SJCRH30 (cell line): ENCODE data around the gene DTX3. TPM values are rescaled to one million over a fixed set of nuclear protein-coding genes. Genes with fewer than 3 reads are reported as not detected.
A peak's percentile ranks its signal among the peaks of the same experiment; 100 is the strongest.
"Not testable (repeated sequence)": the region's sequence is repeated elsewhere in the genome, so short reads cannot be mapped to it uniquely, and the experiment has no call there.

Experiments
- DNase-seq, 2 experiments: peaks; one replicate each; pipeline ENCODE4 v3.0.0-alpha.2; 2015 to 2020
- H3K27ac ChIP-seq: fragments of 250-450 bp; sonication (Bioruptor Pico); 2 replicates; pipeline ENCODE4 v1.5.1; 2020; ENCODE audit warnings: mild to moderate bottlenecking, moderate library complexity
- H3K27me3 ChIP-seq: fragments of 250-450 bp; sonication (Bioruptor Pico); 2 replicates; pipeline ENCODE4 v1.5.1; 2020; ENCODE audit warnings: mild to moderate bottlenecking, moderate library complexity
- H3K36me3 ChIP-seq: fragments of 250-450 bp; sonication (Bioruptor Pico); 2 replicates; pipeline ENCODE4 v1.5.1; 2020; ENCODE audit warnings: mild to moderate bottlenecking, moderate library complexity
- H3K4me1 ChIP-seq: fragments of 250-450 bp; sonication (Bioruptor Pico); 2 replicates; pipeline ENCODE4 v1.5.1; 2020; ENCODE audit warnings: mild to moderate bottlenecking, moderate library complexity
- H3K4me3 ChIP-seq: fragments of 250-450 bp; sonication (Bioruptor Pico); 2 replicates; pipeline ENCODE4 v1.5.1; 2020; ENCODE audit warnings: mild to moderate bottlenecking, moderate library complexity
- H3K9me3 ChIP-seq: fragments of 250-450 bp; sonication (Bioruptor Pico); replicated peaks from 2 replicates; pipeline ENCODE4 v1.5.1; 2020; ENCODE audit warnings: mild to moderate bottlenecking, moderate library complexity
- total RNA-seq: library from RNA; depleted of rRNA; stranded (reverse); fragments of >200 nt; shearing (Covaris generic); gene quantifications from 2 replicates; pipeline ENCODE4 v1.2.3, GENCODE V29; 2014; rRNA removed

DTX3 gene, protein sequence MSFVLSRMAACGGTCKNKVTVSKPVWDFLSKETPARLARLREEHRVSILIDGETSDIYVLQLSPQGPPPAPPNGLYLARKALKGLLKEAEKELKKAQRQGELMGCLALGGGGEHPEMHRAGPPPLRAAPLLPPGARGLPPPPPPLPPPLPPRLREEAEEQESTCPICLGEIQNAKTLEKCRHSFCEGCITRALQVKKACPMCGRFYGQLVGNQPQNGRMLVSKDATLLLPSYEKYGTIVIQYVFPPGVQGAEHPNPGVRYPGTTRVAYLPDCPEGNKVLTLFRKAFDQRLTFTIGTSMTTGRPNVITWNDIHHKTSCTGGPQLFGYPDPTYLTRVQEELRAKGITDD
- 157 and 192 TPM in 2 replicates for total RNA-seq

DNA sequence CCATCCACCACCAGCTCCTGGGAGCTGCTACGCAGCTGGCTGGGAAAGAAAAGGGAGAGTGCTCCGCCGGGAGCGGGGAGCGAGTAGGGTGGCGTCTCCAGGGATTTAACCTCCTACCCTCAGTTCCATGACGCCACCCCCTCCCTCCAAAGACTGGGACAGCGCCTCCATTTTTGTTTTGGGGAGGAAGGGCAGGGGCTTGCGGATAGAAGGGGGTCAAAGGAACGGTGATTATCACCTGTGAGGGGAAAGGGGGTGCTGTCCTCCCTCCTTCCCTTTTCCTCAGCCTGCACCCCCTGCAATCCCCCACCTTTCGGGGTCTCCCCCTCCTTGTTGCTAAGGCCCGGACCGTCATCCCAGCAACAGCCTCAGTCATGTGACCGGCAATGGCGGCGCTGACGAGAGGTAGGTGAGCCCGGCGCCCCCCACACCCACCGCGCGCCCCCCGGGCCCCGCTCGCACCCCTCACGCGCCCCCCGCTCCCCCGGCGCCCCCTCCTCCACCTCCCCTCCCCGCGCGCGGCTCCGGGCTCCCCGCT is at the start of gene DTX3:
DTX3 (plus strand) TSS at position 371 of the 538 bp plus-strand sequence. CDS start 1,694 bp downstream, outside the sequence.
- H3K9me3 ChIP-seq, result no peaks in the 10 kb centered on the region
- DNase-seq, result peak; percentile 83 to 85
- peaks cover 25% of the 10 kb centered on the region for H3K4me1 ChIP-seq
- no peaks in the 10 kb centered on the region for H3K27me3 ChIP-seq
- H3K4me3 ChIP-seq, result peak within 1 kb of the TSS; percentile 61
- peak within 1 kb of the TSS; percentile 79 for H3K27ac ChIP-seq
- peaks cover 24% of the 10 kb centered on the region for H3K36me3 ChIP-seq

DNA sequence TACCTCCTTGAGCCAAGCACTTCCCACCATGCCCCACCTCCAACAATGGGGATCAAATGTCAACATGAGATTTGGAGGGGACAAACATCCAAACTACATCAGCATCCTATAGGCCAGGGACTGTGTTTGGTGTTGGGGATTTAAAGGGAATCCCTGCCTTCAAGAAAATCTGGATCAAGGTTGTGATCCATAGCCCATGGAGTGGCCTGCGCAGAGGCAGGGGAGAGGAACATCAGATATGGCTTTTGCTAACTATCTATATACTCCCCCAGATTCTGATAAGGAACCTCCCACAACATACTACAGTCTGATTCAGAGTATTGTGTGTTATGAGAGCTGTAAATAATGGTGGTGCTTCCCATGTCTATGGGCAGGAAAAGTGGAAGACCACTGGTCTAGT is 49.7 kb upstream of the DTX3 start:
- peaks cover 34% of the 10 kb centered on the region for H3K27me3 ChIP-seq
- no peak for DNase-seq
- no peak overlapping the region for H3K4me3 ChIP-seq

DNA sequence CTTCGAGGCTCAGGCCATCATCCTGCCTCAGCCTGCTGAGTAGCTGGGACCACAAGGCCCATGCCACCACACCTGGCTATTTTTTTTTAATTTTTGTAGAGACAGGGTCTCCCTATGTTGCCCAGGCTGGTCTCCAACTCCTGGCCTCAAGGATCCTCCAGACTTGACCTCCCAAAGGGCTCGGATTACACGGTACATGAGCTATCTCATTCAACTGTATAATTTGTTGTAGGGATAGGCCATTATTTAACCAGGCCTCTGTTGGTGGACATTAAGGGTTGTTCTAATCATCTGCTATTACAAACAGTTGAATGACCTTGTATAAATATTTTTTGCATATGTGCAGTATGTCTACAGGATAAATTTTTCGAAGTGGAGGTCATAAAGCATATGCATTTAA is 45.8 kb upstream of the DTX3 start:
- H3K27ac ChIP-seq, result no peak overlapping the region
- H3K4me1 ChIP-seq, result peaks cover 5% of the 10 kb centered on the region; the same call in 1 of the 2 replicates
- H3K27me3 ChIP-seq, result peaks cover 20% of the 10 kb centered on the region
- H3K9me3 ChIP-seq, result no peaks in the 10 kb centered on the region
- DNase-seq, result no peak
- no peaks in the 10 kb centered on the region for H3K36me3 ChIP-seq
- no peak overlapping the region for H3K4me3 ChIP-seq

More for the DNA sequence above, 49.7 kb upstream of the DTX3 start:
- no peaks in the 10 kb centered on the region for H3K9me3 ChIP-seq
- no peaks in the 10 kb centered on the region for H3K4me1 ChIP-seq
- no peak overlapping the region for H3K27ac ChIP-seq
- no peaks in the 10 kb centered on the region for H3K36me3 ChIP-seq

DNA sequence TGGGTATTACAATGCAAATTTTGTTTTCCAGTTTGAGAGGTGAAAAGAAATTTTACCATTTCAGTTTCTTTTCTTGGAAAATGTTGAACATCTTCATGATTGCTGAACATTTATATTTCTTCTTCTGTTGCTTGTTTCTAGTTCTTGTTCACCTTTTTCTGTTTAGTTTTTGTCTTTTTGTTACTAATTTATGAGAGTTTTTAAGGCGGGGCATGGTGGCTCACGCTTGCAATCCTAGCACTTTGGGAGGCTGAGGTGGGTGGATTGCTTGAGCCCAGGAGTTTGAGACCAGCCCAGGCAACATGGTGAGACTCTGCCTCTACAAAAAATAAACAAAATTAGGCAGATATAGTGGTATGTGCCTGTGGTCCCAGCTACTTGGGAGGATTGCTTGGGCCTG is 44.1 kb upstream of the DTX3 start:
- H3K4me1 ChIP-seq, result peaks cover 5% of the 10 kb centered on the region; the same call in 1 of the 2 replicates
- H3K36me3 ChIP-seq, result no peaks in the 10 kb centered on the region
- H3K27ac ChIP-seq, result no peak overlapping the region
- no peak overlapping the region for H3K4me3 ChIP-seq
- DNase-seq, result no peak
- peaks cover 24% of the 10 kb centered on the region; the same call in 1 of the 2 replicates for H3K27me3 ChIP-seq
- no peaks in the 10 kb centered on the region for H3K9me3 ChIP-seq

DNA sequence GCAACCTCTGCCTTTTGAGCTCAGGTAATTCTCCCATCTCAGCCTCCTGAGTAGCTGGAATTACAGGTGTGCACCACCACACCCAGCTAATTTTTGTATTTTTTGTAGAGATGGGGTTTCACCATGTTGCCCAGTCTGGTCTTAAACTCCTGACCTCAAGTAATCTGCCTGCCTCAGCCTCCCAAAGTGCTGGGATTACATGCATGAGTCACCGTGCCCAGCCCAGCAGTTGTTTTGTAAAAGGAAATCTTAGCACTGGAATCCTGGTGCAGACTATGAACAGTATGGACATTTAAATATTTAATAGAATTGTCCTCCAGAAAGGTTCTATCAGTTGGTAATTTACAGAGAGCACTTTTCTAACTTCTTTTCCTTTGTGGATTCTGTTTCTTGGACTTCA is 43.5 kb upstream of the DTX3 start:
- H3K27ac ChIP-seq, H3K4me1 ChIP-seq, H3K36me3 ChIP-seq, H3K9me3 ChIP-seq, H3K4me3 ChIP-seq: not testable (repeated sequence)
- peaks cover 24% of the 10 kb centered on the region; the same call in 1 of the 2 replicates for H3K27me3 ChIP-seq
- peak; percentile 69 to 72 for DNase-seq

DNA sequence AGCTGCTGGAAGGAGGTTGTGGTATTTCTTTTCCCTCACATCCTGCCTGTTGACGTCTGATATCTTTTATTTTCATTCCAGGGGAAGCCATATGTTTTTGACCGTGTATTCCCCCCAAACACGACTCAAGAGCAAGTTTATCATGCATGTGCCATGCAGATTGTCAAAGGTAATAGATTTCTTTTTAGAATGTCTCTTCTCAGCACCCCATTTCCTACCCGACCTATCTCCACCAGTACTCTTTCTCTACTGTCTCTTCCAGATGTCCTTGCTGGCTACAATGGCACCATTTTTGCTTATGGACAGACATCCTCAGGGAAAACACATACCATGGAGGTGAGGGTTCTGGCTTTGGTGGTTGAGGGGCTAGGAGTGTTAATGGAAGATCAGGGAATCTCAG is 41.3 kb upstream of the DTX3 start:
- H3K4me3 ChIP-seq, result no peak overlapping the region
- H3K4me1 ChIP-seq, result peaks cover 5% of the 10 kb centered on the region; the same call in 1 of the 2 replicates
- H3K9me3 ChIP-seq, result no peaks in the 10 kb centered on the region
- H3K36me3 ChIP-seq, result no peaks in the 10 kb centered on the region
- DNase-seq, result no peak
- peaks cover 30% of the 10 kb centered on the region; the same call in 1 of the 2 replicates for H3K27me3 ChIP-seq
- no peak overlapping the region for H3K27ac ChIP-seq

DNA sequence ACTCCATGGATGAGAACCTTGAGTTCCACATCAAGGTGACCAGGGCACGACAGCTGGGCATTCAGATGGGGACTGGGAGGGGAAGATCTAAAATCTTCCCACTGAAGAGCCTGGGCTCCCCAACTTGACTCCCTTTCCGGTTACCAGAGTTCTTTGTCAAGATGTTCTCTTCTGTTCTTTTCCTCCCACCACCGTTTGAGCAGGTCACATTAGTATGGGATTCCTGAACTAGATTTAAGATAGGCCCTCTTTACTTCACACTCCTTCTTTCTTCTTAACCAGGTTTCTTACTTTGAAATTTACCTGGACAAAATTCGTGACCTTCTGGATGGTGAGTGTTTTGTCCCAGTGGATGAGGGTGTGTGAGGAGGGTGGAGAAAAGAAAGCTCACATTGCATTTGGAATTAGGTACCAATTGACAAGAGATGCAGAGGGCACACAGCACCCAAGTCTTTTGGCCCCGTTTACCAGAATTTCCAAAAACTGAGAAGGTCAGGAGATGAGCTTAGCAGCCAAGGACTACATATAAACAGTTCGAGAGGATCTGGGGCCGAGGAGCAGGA is 40.4 kb upstream of the DTX3 start:
- peaks cover 5% of the 10 kb centered on the region; the same call in 1 of the 2 replicates for H3K4me1 ChIP-seq
- H3K36me3 ChIP-seq, result no peaks in the 10 kb centered on the region
- H3K4me3 ChIP-seq, result no peak overlapping the region
- no peak overlapping the region for H3K27ac ChIP-seq
- peaks cover 36% of the 10 kb centered on the region; the same call in 1 of the 2 replicates for H3K27me3 ChIP-seq
- no peaks in the 10 kb centered on the region for H3K9me3 ChIP-seq
- DNase-seq, result no peak

DNA sequence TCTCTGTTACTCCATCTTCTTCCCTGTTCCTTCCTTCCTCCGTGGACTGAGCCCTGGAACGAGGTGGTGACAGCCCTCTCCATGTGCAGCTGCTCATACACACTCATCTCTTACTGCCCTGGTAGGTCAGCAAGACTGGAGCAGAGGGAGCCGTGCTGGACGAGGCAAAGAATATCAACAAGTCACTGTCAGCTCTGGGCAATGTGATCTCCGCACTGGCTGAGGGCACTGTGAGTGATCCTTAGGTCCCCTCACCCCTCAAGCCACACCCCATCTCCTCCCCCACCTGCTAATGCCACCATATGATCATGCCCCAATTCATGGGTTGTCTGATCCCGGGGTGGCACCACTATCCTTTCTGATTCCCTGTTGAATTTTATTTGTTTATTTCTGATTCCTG is 35.8 kb upstream of the DTX3 start:
- H3K27me3 ChIP-seq, result peaks cover 36% of the 10 kb centered on the region

DNA sequence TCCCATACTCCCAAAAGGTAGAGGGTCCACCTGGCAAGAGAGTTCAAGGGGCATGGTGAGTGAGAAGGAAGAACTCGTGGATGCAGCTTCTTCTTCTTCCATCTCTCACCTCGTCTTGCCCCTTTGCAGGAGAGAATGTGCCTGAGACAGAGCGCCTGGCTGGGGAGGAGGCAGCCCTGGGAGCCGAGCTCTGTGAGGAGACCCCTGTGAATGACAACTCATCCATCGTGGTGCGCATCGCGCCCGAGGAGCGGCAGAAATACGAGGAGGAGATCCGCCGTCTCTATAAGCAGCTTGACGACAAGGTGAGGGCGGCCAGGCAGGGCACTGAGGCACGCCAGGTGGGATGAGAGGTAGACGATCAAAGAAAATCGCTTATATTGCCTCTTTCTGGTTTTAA is 34.8 kb upstream of the DTX3 start:
- no peaks in the 10 kb centered on the region for H3K9me3 ChIP-seq
- no peak overlapping the region for H3K4me3 ChIP-seq
- H3K27ac ChIP-seq, result no peak overlapping the region
- peaks cover 30% of the 10 kb centered on the region for H3K27me3 ChIP-seq
- H3K4me1 ChIP-seq, result no peaks in the 10 kb centered on the region
- no peaks in the 10 kb centered on the region for H3K36me3 ChIP-seq
- no peak for DNase-seq

More for the DNA sequence above, 35.8 kb upstream of the DTX3 start:
- no peak overlapping the region for H3K27ac ChIP-seq
- no peak overlapping the region for H3K4me3 ChIP-seq
- no peaks in the 10 kb centered on the region for H3K9me3 ChIP-seq
- no peaks in the 10 kb centered on the region for H3K36me3 ChIP-seq
- no peak for DNase-seq
- H3K4me1 ChIP-seq, result no peaks in the 10 kb centered on the region

DNA sequence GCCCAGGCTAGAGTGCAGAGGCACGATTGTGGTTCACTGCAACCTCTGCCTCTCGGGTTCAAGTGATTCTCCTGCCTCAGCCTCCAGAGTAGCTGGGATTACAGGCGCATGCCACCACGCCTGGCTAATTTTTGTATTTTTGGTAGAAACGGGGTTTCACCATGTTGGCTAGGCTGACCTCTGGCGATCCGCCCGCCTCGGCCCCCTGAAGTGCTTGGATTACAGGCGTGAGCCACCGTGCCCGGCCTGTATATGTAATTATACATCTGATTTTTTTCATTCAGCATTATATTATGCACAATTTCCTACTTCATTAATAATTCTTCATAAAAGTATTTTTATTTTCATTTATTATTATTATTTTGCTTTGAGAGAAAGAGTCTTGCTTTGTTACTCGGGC is 34.2 kb upstream of the DTX3 start:
- peaks cover 29% of the 10 kb centered on the region for H3K27me3 ChIP-seq
- not testable (repeated sequence) for DNase-seq

DNA sequence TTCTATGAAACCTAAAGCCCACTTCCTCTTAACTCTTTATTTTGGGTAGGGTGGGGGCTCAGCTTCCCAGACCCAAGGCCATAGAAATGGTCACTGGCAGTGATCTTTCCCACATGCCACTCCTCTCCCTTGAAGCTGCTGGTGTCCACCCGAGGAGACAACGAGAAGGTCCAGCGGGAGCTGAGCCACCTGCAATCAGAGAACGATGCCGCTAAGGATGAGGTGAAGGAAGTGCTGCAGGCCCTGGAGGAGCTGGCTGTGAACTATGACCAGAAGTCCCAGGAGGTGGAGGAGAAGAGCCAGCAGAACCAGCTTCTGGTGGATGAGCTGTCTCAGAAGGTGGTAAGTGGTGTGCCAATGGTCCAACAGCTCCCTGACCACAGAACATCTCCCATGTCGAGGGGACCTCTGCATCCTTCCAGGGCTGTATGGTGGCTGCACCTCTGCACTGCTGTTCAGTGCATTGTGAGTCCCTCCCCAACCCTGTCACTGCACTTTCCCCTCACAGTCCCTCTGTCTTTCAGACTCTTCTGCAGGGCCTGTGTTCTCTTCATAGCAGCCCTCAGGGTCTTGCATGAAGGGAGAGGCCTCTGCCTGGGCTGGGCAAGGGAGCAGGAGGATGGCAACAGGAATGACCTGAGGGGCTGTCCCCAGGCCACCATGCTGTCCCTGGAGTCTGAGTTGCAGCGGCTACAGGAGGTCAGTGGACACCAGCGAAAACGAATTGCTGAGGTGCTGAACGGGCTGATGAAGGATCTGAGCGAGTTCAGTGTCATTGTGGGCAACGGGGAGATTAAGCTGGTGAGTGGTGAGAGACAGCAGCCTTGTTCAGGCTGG is 32.5 kb upstream of the DTX3 start:
- no peaks in the 10 kb centered on the region for H3K4me1 ChIP-seq
- H3K36me3 ChIP-seq, result no peaks in the 10 kb centered on the region
- DNase-seq, result no peak
- no peak overlapping the region for H3K27ac ChIP-seq
- no peaks in the 10 kb centered on the region for H3K9me3 ChIP-seq
- H3K4me3 ChIP-seq, result no peak overlapping the region
- peaks cover 34% of the 10 kb centered on the region for H3K27me3 ChIP-seq

More for the DNA sequence above, 34.2 kb upstream of the DTX3 start:
- H3K27ac ChIP-seq, H3K36me3 ChIP-seq, H3K9me3 ChIP-seq, H3K4me1 ChIP-seq, H3K4me3 ChIP-seq: not testable (repeated sequence)

DNA sequence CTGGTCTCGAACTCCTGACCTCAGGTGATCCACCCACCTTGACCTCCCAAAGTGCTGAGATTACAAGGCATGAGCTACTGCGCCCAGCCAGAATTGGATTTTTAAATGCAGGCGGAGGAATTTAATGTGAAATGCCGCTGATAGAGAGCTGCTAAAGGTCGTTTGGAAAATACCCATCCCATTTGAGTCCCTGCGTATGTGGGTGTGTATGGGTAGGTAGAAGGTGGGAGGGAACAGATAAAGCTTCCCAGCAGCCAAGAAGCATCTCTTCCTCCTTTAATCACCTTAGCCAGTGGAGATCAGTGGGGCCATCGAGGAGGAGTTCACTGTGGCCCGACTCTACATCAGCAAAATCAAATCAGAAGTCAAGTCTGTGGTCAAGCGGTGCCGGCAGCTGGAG is 29.8 kb upstream of the DTX3 start:
- Histone ChIP-seq H3K4me1 (no peaks in the 10 kb centered on the region), H3K27me3 (peaks cover 40% of the 10 kb centered on the region), H3K27ac (no peak overlapping the region), H3K36me3 (no peaks in the 10 kb centered on the region), H3K9me3 (no peaks in the 10 kb centered on the region), H3K4me3 (no peak overlapping the region)
- DNase-seq, result no peak

DNA sequence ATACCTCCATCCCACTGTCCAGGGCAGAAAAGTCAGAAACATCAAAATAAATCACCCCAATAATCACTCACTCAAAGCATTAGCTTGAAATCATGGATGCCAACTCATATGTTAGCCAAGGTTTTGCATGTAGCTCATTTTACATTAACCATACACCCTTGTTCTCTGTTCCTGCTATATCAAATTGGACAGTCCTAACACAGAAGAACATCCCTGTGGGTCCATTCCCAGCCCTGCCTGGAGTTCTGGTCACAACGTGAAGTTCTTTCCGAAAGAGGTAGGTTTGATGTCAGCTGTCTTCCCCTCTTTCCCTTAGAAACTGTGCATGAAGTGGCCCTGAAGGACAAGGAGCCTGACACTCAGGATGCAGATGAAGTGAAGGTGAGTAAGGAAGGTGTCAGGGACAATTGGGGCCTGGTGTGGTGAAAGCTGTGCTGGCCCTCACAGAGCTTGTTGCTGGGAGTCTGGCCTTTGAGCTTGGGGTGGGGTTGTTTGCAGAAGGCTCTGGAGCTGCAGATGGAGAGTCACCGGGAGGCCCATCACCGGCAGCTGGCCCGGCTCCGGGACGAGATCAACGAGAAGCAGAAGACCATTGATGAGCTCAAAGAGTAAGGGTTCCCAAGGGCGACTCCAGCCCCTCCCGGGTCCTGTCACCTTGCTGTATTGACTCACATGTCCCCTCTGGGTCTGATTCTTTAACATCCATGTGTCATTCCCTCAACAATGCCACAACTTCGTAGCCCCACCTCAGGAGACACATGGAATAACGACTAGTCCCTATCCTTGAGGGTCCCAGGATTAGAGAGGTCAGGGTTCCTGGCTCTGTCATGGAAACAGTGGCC is 28.6 kb upstream of the DTX3 start:
- H3K36me3 ChIP-seq, result no peaks in the 10 kb centered on the region
- peaks cover 45% of the 10 kb centered on the region for H3K27me3 ChIP-seq
- no peaks in the 10 kb centered on the region for H3K4me1 ChIP-seq
- DNase-seq, result no peak
- H3K9me3 ChIP-seq, result no peaks in the 10 kb centered on the region
- H3K4me3 ChIP-seq, result no peak overlapping the region
- H3K27ac ChIP-seq, result no peak overlapping the region

DNA sequence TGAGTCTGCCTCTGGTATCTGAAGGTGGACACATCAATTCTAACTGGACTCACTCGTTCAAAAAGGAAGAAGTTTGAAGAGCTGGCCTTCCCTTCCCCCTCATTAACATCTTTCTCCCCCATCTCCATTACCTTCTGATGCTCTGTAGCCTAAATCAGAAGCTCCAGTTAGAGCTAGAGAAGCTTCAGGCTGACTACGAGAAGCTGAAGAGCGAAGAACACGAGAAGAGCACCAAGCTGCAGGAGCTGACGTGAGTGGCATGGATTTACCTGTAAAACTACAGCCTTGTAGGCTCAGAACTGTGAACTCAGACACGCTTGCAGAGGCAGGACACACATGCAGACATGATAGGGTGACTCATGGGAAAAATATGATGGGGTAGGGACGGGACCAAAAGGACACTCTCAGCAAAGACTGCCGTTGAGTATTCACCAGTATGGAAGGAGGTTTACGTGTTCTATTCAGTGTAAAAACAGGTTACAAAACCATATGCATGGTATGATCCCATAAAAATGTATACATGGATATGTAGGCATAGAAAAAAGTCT is 27.9 kb upstream of the DTX3 start:
- DNase-seq, result no peak
- Histone ChIP-seq H3K27me3 (peaks cover 47% of the 10 kb centered on the region), H3K9me3 (no peaks in the 10 kb centered on the region), H3K4me3 (no peak overlapping the region), H3K4me1 (no peaks in the 10 kb centered on the region), H3K27ac (no peak overlapping the region), H3K36me3 (no peaks in the 10 kb centered on the region)
